GM12891 (cell line): ENCODE measurements around the gene ZNF343.
"Not testable (repeated sequence)": the region's sequence is repeated elsewhere in the genome, so short reads cannot be mapped to it uniquely, and the experiment has no call there.

Experiments used
- DNase-seq: peaks from one replicate; pipeline ENCODE4 v3.0.0; 2011; ENCODE audit warnings: low spot score; ENCODE audit not compliant: insufficient read length
- FAIRE-seq: peaks from 2 replicates; lab custom pipeline; 2011; peaks lifted over from hg19 to GRCh38; lab: Jason Lieb, UNC
- PAX5 ChIP-seq: IDR thresholded peaks from 2 replicates; pipeline ENCODE4 v1.6.1; 2011; ENCODE audit warnings: low read length, moderate library complexity, mild to moderate bottlenecking; ENCODE audit not compliant: insufficient read depth, severe bottlenecking
- POLR2A ChIP-seq: IDR thresholded peaks from 2 replicates; pipeline ENCODE4 v1.6.1; 2011; ENCODE audit warnings: low read depth, low read length, control low read depth
- POLR2AphosphoS5 ChIP-seq: IDR thresholded peaks from 2 replicates; pipeline ENCODE4 v1.6.1; 2011; ENCODE audit warnings: low read depth, low read length, control low read depth
- POU2F2 ChIP-seq: IDR thresholded peaks from 2 replicates; pipeline ENCODE4 v1.6.1; 2011; ENCODE audit warnings: low read depth, mild to moderate bottlenecking, control low read depth, low read length, moderate library complexity
- SPI1 ChIP-seq: IDR thresholded peaks from 2 replicates; pipeline ENCODE4 v1.6.1; 2011; ENCODE audit warnings: low read depth, low read length, control low read depth
- TAF1 ChIP-seq: IDR thresholded peaks from 2 replicates; pipeline ENCODE4 v1.6.1; 2011; ENCODE audit warnings: low read depth, low read length, control low read depth

The ZNF343 gene

GRCh38 chr20:2507464-2507863 is 1.3 kb downstream of the ZNF343 start:
- TF ChIP-seq POLR2A (no peak), POLR2AphosphoS5 (no peak), SPI1 (no peak), PAX5 (no peak), POU2F2 (no peak), TAF1 (no peak)
- DNase-seq (no peak), FAIRE-seq (peak; percentile 23)

- not testable (repeated sequence) for DNase-seq, FAIRE-seq
Measured at GRCh38 chr20:2506426-2506825, 2.3 kb downstream of the ZNF343 start.

GRCh38 chr20:2504803-2505202 is 3.9 kb downstream of the ZNF343 start:
- not testable (repeated sequence) for DNase-seq, FAIRE-seq

GRCh38 chr20:2502808-2503384 is 5.8 kb downstream of the ZNF343 start:
- not testable (repeated sequence) for FAIRE-seq, DNase-seq

- TF ChIP-seq PAX5 (no peak), SPI1 (no peak), POU2F2 (no peak), POLR2A (no peak), POLR2AphosphoS5 (no peak), TAF1 (no peak)
- DNase-seq (no peak), FAIRE-seq (no peak)
Measured at GRCh38 chr20:2485661-2486060, 23.1 kb downstream of the ZNF343 start.

GRCh38 chr20:2485080-2485479 is 23.6 kb downstream of the ZNF343 start:
- TF ChIP-seq POLR2A (no peak), PAX5 (no peak), POU2F2 (no peak), SPI1 (no peak), POLR2AphosphoS5 (no peak), TAF1 (no peak)
- DNase-seq (no peak), FAIRE-seq (no peak)

- FAIRE-seq (no peak), DNase-seq (no peak)
- TF ChIP-seq POLR2AphosphoS5 (no peak), POLR2A (no peak), PAX5 (no peak), POU2F2 (no peak), SPI1 (no peak), TAF1 (no peak)
Measured at GRCh38 chr20:2483504-2483903, 25.2 kb downstream of the ZNF343 start.

- TF ChIP-seq POLR2A (no peak), POLR2AphosphoS5 (no peak), PAX5 (no peak), SPI1 (no peak), TAF1 (no peak), POU2F2 (no peak)
- DNase-seq (no peak), FAIRE-seq (no peak)
Measured at GRCh38 chr20:2480381-2480780, 28.3 kb downstream of the ZNF343 start.

GRCh38 chr20:2476742-2477615 is 31.7 kb downstream of the ZNF343 start:
- TF ChIP-seq SPI1, result no peak
- no peak for TF ChIP-seq POLR2AphosphoS5
- no peak for TF ChIP-seq PAX5
- TF ChIP-seq TAF1, result no peak
- no peak for TF ChIP-seq POU2F2
- TF ChIP-seq POLR2A, result no peak
- DNase-seq (no peak), FAIRE-seq (no peak)

GRCh38 chr20:2475850-2476741 is 32.6 kb downstream of the ZNF343 start:
- DNase-seq (no peak), FAIRE-seq (no peak)
- TF ChIP-seq POLR2AphosphoS5 (no peak), TAF1 (no peak), POLR2A (no peak), SPI1 (no peak), PAX5 (no peak), POU2F2 (no peak)
